Aorta (tissue), 5 donors: ENCODE data around the gene HSP90AB1. TPM values are rescaled to one million over a fixed set of nuclear protein-coding genes. Genes with fewer than 3 reads are reported as not detected.

ENCODE experiments used
- ATAC-seq: fragments of 200-7000 bp; cut with Tn5 transposase; one replicate; pipeline ENCODE4 v1.9.1; 2022; ENCODE audit warnings: moderate library complexity; ENCODE audit not compliant: low FRiP score
- DNase-seq, 2 donors: peaks; one replicate each; pipeline ENCODE4 v3.0.0-alpha.2; 2020
- H3K27ac ChIP-seq, 2 donors: one replicate each; pipeline ENCODE4 v1.5.1; 2013; ENCODE audit warnings: low read length in 2 of 2, mild to moderate bottlenecking in 2 of 2, moderate library complexity in 2 of 2, control low read depth in 1 of 2, inconsistent platforms in 1 of 2, low read depth in 1 of 2
- H3K27me3 ChIP-seq, 2 donors: one replicate each; pipeline ENCODE4 v1.6.1; 2013; ENCODE audit warnings: control low read depth in 1 of 2, low read length in 1 of 2, mild to moderate bottlenecking in 1 of 2, moderate library complexity in 1 of 2; ENCODE audit not compliant: insufficient read depth in 2 of 2, control insufficient read depth in 1 of 2
- H3K36me3 ChIP-seq, 2 donors: one replicate each; pipeline ENCODE4 v1.6.1; 2013; ENCODE audit warnings: control low read depth in 1 of 2, low read length in 1 of 2, mild to moderate bottlenecking in 1 of 2; ENCODE audit not compliant: insufficient read depth in 2 of 2, control insufficient read depth in 1 of 2
- H3K4me1 ChIP-seq, 2 donors: one replicate each; pipeline ENCODE4 v1.6.1; 2013; ENCODE audit warnings: low read length in 2 of 2, control low read depth in 1 of 2, mild to moderate bottlenecking in 1 of 2, moderate library complexity in 1 of 2; ENCODE audit not compliant: insufficient read depth in 2 of 2, control insufficient read depth in 1 of 2
- H3K4me3 ChIP-seq, 2 donors: one replicate each; pipeline ENCODE4 v1.5.1; 2013; ENCODE audit warnings: low read length in 2 of 2, control low read depth in 1 of 2, mild to moderate bottlenecking in 1 of 2
- H3K9me3 ChIP-seq: one replicate; pipeline ENCODE4 v1.6.1; 2013; ENCODE audit warnings: mild to moderate bottlenecking, low read length; ENCODE audit not compliant: control insufficient read depth
- WGBS, 2 donors: extraction: QIAGEN DNeasy Blood & Tissue Kit; methylation state at CpG; one replicate each; pipeline ENCODE4 v1.1.7; 2013; 5-methylcytosine and 5-hydroxymethylcytosine counted together
- intact Hi-C, 2 donors: fragments of 100-400 bp; cut with DNase I; formaldehyde crosslinking; loops; one replicate each; pipeline versions ENCODE4 v1.14.2 to v1.15.0; 2022
- polyA plus RNA-seq, 2 donors: library from polyadenylated mRNA; stranded (reverse); fragments of 200-250 nt; gene quantifications; one replicate each; pipeline ENCODE4 v1.2.3, GENCODE V29; 2013
- total RNA-seq, 2 donors: library from RNA; stranded (reverse); fragmentation: NEBNext Ultra II Directional; extraction: Animal tissue kit (Norgen Biotek cat#: 25700); gene quantifications; one replicate each; pipeline ENCODE4 v1.2.1, GENCODE V29; 2021
- donor health status: healthy with polysubstance abuse.
- donor health status: Bipolar disorder and iron deficiency.
- donor health status: DM: no; HTN: no; CAD: no.
- donor health status: DM: no; HTN: no; CAD: no.
- donor health status: DM: yes; HTN: yes; CAD: no.

Gene HSP90AB1
- total and polyA plus RNA-seq, 4 donors = 385 to 636 (median 440) TPM

DNA sequence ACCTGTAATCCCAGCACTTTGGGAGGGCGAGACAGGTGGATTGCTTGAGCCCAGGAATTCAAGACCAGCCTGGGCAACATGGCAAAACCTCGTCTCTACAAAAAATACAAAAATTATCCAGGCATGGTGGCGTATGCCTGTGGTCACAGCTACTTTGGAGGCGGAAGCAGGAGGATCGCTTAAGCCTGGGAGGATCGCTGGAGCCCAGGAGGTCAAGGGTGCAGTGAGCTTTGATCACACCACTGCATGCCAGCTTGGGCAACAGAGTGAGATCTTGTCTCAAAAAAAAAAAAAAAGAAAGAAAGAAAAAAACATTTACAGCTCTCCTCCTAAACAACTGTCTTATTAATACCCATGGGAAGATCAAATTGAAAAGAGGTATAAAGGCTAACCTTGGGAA lies 38.9 kb upstream of the HSP90AB1 start:
- 94 to 95% methylated on average over 6 of the region's 6 CpGs for WGBS, 2 donors
- intact Hi-C loops = no loop called here
- ATAC-seq = no peak

GRCh38 chr6:44211284-44211683 lies 35.6 kb upstream of the HSP90AB1 start:
- no peak overlapping the region for H3K27ac ChIP-seq
- 74 to 87% methylated on average over 3 of the region's 3 CpGs for WGBS, 2 donors
- H3K27me3 ChIP-seq = no peaks in the 10 kb centered on the region
- intact Hi-C loops = no loop called here
- H3K9me3 ChIP-seq = no peaks in the 10 kb centered on the region
- no peaks in the 10 kb centered on the region for H3K36me3 ChIP-seq
- H3K4me3 ChIP-seq = no peak overlapping the region
- H3K4me1 ChIP-seq = no peaks in the 10 kb centered on the region
- ATAC-seq (no peak), DNase-seq (no peak)

More for the DNA sequence above, 38.9 kb upstream of the HSP90AB1 start:
- no peaks in the 10 kb centered on the region for H3K27me3 ChIP-seq
- no peaks in the 10 kb centered on the region for H3K9me3 ChIP-seq
- no peak for DNase-seq
- no peak overlapping the region for H3K4me3 ChIP-seq
- no peak overlapping the region for H3K27ac ChIP-seq
- H3K4me1 ChIP-seq = no peaks in the 10 kb centered on the region
- H3K36me3 ChIP-seq = no peaks in the 10 kb centered on the region

DNA sequence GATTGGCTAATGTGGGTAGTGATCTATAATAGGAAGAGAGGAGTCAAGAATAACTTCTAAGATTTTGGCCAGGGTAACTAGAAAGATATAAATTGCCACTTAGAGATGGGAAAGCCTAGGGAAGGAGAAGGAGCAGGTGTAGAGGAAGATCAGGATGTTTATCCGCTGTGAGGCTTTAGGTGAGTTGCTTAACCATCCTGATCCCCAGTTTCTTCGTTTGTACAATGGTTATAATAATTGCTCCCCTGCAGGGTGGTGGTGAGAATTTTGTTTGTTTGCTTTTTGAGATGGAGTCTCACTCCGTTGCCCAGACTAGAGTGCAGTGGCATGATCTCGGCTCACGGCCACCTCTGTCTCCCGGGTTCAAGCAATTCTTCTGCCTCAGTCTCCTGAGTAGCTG lies 32.6 kb upstream of the HSP90AB1 start:
- ATAC-seq = no peak
- no peaks in the 10 kb centered on the region for H3K4me1 ChIP-seq
- no peaks in the 10 kb centered on the region for H3K36me3 ChIP-seq
- H3K27me3 ChIP-seq = no peaks in the 10 kb centered on the region
- no peaks in the 10 kb centered on the region for H3K9me3 ChIP-seq
- WGBS, 2 donors = 92 to 95% methylated on average over 6 of the region's 6 CpGs
- no peak overlapping the region for H3K4me3 ChIP-seq
- DNase-seq = no peak
- no peak overlapping the region for H3K27ac ChIP-seq
- intact Hi-C loops = no loop called here

DNA sequence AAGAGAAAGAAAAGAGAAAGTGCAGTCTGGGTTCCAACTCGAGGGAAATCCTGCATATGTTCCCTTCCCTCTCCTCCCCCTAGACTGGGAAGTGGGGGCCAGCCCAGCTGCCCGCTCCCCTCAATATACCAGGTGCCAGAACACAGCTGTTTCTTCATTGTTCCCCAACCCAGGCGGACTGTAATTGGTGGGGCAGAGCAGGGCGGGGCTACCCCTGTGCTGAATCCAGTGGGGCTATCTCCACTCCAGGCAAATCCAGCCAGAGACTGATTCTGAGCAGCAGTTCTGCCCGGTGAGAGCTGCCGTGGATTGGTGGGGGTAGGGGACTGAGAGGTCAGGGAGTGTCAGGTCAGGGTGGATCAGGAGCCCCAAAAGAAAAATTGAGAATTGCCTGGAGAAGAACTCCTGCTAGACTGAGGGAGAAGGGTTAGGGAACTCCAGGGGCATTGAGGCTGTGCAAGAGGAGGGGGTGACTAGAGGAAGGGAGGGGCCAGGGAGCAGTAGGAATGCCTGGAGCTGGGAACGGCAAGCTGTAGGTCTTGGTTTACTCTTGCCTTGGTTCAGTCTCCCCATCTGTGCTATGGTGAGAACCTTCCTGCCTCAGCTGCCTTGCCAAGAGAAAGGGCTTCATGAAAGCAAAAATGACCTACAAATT lies 30.1 kb upstream of the HSP90AB1 start, which contains the start of gene MYMX:
Gene MYMX (plus strand): TSS at position 250 of the 655 bp plus-strand sequence. CDS start 546 bp downstream, outside the sequence.
- intact Hi-C loops = loop anchor here in 1 of 2 donors (5.0 kb wide), 1 partner anchor 40 kb away; no protein-coding TSS in a partner anchor
- H3K4me3 ChIP-seq = no peak within 1 kb of the TSS
- no peaks in the 10 kb centered on the region for H3K4me1 ChIP-seq
- WGBS, 2 donors = 49 to 50% methylated on average over 7 of the region's 7 CpGs
- no peaks in the 10 kb centered on the region for H3K27me3 ChIP-seq
- H3K27ac ChIP-seq = peak within 1 kb of the TSS; percentile 2 to 64
- H3K9me3 ChIP-seq = no peaks in the 10 kb centered on the region
- ATAC-seq (no peak), DNase-seq (no peak)
- H3K36me3 ChIP-seq = no peaks in the 10 kb centered on the region

DNA sequence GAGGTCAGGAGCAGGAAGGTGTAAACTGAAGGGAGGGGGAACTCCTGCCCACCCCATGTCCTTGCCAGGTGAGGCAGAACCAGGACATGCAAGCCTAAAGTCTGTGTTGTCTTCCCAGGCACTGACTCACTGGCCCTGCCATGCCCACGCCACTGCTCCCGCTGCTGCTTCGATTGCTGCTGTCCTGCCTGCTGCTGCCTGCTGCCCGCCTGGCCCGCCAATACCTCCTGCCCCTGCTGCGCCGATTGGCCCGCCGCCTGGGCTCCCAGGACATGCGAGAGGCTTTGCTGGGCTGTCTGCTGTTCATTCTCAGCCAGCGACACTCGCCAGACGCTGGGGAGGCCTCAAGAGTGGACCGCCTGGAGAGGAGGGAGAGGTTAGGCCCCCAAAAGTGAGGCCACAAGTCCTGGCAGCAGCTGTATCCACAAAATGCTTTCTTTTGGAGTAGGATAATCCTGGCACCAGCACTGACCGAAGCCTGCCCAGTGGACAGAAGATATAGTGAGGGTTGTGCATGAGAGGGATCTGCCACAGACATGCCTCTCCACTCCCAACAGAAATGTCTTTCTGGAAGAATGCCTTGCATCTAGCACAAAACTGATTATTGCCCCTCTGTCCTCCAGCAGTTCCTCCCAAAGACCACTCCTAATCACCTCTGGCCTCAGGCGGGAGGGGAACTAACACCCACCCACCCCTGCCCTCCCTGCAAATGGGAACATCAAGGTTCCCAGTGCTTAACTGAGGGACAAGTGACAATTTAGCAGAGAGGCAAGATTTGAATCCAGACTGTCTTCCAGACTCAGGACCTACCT lies 29.4 kb upstream of the HSP90AB1 start:
- H3K27ac ChIP-seq = peak overlapping the region; percentile 2 to 64
- no peaks in the 10 kb centered on the region for H3K36me3 ChIP-seq
- DNase-seq (peak; percentile 85 to 90), ATAC-seq (peak; percentile 6)
- no peak overlapping the region for H3K4me3 ChIP-seq
- H3K9me3 ChIP-seq = no peaks in the 10 kb centered on the region
- 11 to 12% methylated on average over 16 of the region's 16 CpGs for WGBS, 2 donors
- H3K4me1 ChIP-seq = no peaks in the 10 kb centered on the region
- H3K27me3 ChIP-seq = no peaks in the 10 kb centered on the region
- intact Hi-C loops = loop anchor here in 1 of 2 donors (5.0 kb wide), 1 partner anchor 40 kb away; no protein-coding TSS in a partner anchor

- WGBS, 2 donors = 2% methylated on average over 44 to 45 of the region's 45 CpGs
- intact Hi-C loops = loop anchor here in 1 of 2 donors (5.0 kb wide), 1 partner anchor 42 kb away; no protein-coding TSS in a partner anchor
These were observed 27.7 kb upstream of the HSP90AB1 start for GRCh38 chr6:44219053-44219814.

DNA sequence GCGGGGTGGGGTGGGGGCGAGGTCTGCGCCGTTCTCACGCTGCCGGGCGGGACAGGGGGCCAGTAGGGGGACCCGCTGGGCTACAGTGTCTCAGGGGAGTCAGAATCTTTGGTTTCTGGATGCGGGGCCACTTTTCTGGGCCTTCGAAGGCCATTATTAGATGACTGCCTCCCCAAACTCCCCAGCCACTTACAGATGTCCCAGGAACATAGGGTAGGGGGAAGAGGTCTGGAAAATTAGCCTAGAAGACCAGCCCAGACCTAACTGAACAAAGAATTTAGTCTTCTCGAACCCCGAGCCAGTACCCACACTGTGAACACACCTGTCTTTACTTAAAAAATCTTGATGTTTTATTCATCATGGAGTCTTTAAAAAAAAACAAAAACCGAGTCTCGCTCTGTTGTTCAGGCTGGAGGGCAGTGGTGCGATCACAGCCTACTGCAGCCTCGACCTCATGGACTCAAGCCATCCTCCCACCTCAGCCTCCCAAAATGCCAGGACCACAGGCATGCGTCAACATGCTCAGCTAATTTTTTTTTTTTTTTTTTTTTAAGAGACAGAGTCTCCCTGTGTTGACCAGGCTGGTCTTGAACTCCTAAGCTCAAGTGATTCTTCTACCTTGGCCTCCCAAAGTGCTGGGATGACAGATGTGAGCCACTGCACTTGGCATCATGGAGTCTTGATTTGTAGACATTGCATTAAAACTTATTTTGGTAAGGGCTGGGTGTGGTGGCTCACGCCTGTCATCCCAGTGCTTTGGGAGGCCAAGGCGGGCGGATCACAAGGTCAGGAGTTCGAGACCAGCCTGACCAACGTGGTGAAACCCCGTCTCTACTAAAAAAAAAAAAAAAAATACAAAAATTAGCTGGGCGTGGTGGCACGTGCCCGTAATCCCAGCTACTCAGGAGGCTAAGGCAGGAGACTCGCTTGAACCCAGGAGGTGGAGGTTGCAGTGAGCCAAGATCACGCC lies 26.8 kb upstream of the HSP90AB1 start:
- intact Hi-C loops = loop anchor here in 1 of 2 donors (5.0 kb wide), 1 partner anchor 43 kb away; no protein-coding TSS in a partner anchor
- ATAC-seq = no peak
- H3K27me3 ChIP-seq = no peaks in the 10 kb centered on the region
- H3K36me3 ChIP-seq = no peaks in the 10 kb centered on the region
- peak overlapping the region; percentile 38 to 89 for H3K27ac ChIP-seq
- no peaks in the 10 kb centered on the region for H3K9me3 ChIP-seq
- H3K4me3 ChIP-seq = peak overlapping the region; percentile 48 to 90
- H3K4me1 ChIP-seq = no peaks in the 10 kb centered on the region
- peak in 1 of 2 donors; percentile 44 for DNase-seq
- 45 to 46% methylated on average over 23 to 28 of the region's 28 CpGs for WGBS, 2 donors

More at GRCh38 chr6:44219053-44219814, 27.7 kb upstream of the HSP90AB1 start:
- H3K9me3 ChIP-seq = no peaks in the 10 kb centered on the region
- H3K4me3 ChIP-seq = peak overlapping the region; percentile 48 to 90
- ATAC-seq (peak; percentile 83), DNase-seq (peak; percentile 94)
- H3K36me3 ChIP-seq = no peaks in the 10 kb centered on the region
- H3K4me1 ChIP-seq = no peaks in the 10 kb centered on the region
- peak overlapping the region; percentile 53 to 89 for H3K27ac ChIP-seq
- no peaks in the 10 kb centered on the region for H3K27me3 ChIP-seq
